Measurements from ENCODE around the gene NFKBIE.

GRCh38 chr6:44255105-44255808 is 10.1 kb downstream of the NFKBIE start:
- TF ChIP-seq POLR2AphosphoS5 (IDR thresholded peaks at IDR 0.05; ENCODE audit: borderline replicate concordance, low read depth, low read length) (no peak; the same call in 1 of the 2 replicates), EZH2 (IDR thresholded peaks at IDR 0.05) (no peak)

All from SK-N-MC (cell line).